ENCODE data around the gene CDC25C. TPM values are rescaled to one million over a fixed set of nuclear protein-coding genes. Genes with fewer than 3 reads are reported as not detected.

The CDC25C gene
- total and polyA plus RNA-seq, 9 of the 15 experiments (the other 6 are each of a cell fraction or from before 2014, with no cell fraction given) = 19.1 to 63.7 (median 31.9) TPM

GRCh38 chr5:138336952-138337684 is 5.5 kb upstream of the CDC25C start (continued):
- TF ChIP-seq ZBTB5 (IDR thresholded peaks at IDR 0.05) (no peak), ZNF134 (CRISPR knock-in tag; conservative IDR thresholded peaks at IDR 0.05) (no peak), NR4A1 (CRISPR knock-in tag; IDR thresholded peaks at IDR 0.05) (no peak), NR4A1 (tag; IDR thresholded peaks at IDR 0.05) (peak; percentile 24; the same call in 1 of the 2 replicates), SMAD2 (IDR thresholded peaks at IDR 0.05; ENCODE audit: low read depth, low read length) (no peak), KHSRP (IDR thresholded peaks at IDR 0.05) (peak; percentile 95), ZFPM2 (CRISPR knock-in tag; IDR thresholded peaks at IDR 0.05) (no peak), PATZ1 (CRISPR knock-in tag; IDR thresholded peaks at IDR 0.05; ENCODE audit: borderline replicate concordance) (no peak), CBX3 (IDR thresholded peaks at IDR 0.05; ENCODE audit: borderline replicate concordance in 1 of 2, low read length in 2 of 2) (peak in 1 of 2 experiments; percentile 13; a peak in 1 of 3 replicates), MTA3 (IDR thresholded peaks at IDR 0.05; ENCODE audit: borderline replicate concordance) (peak; percentile 97), CHD4 (IDR thresholded peaks at IDR 0.05; ENCODE audit: insufficient read depth, insufficient replicate concordance, low read depth, low read length, poor library complexity, severe bottlenecking) (no peak), ATF4 (CRISPR knock-in tag; IDR thresholded peaks at IDR 0.05) (peak; percentile 62; the same call in 1 of the 2 replicates), MLLT1 (IDR thresholded peaks at IDR 0.05) (no peak), SPI1 (IDR thresholded peaks at IDR 0.05; ENCODE audit: borderline replicate concordance, low read depth, low read length) (0 out of 2 replicates have a peak, but pooled peaks have one; percentile 9), ZNF274 (IDR thresholded peaks at IDR 0.05; ENCODE audit: borderline replicate concordance, low read depth, low read length) (no peak), HCFC1 (IDR thresholded peaks at IDR 0.05; ENCODE audit: low read depth, low read length) (no peak), ZNF324 (CRISPR knock-in tag; IDR thresholded peaks at IDR 0.05) (no peak), MED1 (CRISPR knock-in tag; IDR thresholded peaks at IDR 0.05; ENCODE audit: borderline replicate concordance) (no peak)

Data from K562 (cell line).